Esophagus (tissue), 2 donors: Measurements from ENCODE around the gene DIAPH1. TPM values are rescaled to one million over a fixed set of nuclear protein-coding genes. Genes with fewer than 3 reads are reported as not detected.

Source experiments
- H3K27ac ChIP-seq, 2 donors: one replicate each; pipeline ENCODE4 v1.5.1; 2013; ENCODE audit warnings: low read depth in 2 of 2, mild to moderate bottlenecking in 2 of 2, inconsistent platforms in 1 of 2, low read length in 1 of 2, moderate library complexity in 1 of 2
- H3K27me3 ChIP-seq, 2 donors: one replicate each; pipeline ENCODE4 v1.6.1; 2013; ENCODE audit warnings: low read length in 2 of 2, control low read depth in 1 of 2, mild to moderate bottlenecking in 1 of 2; ENCODE audit not compliant: insufficient read depth in 2 of 2, control insufficient read depth in 1 of 2
- H3K36me3 ChIP-seq, 2 donors: one replicate each; pipeline ENCODE4 v1.6.1; 2013; ENCODE audit warnings: low read length in 1 of 2; ENCODE audit not compliant: control insufficient read depth in 2 of 2, insufficient read depth in 2 of 2
- H3K4me1 ChIP-seq, 2 donors: one replicate each; pipeline ENCODE4 v1.6.1; 2013; ENCODE audit warnings: low read length in 1 of 2; ENCODE audit not compliant: control insufficient read depth in 2 of 2, insufficient read depth in 2 of 2
- H3K4me3 ChIP-seq, 2 donors: one replicate each; pipeline ENCODE4 v1.5.1; 2013; ENCODE audit warnings: low read length in 2 of 2, mild to moderate bottlenecking in 2 of 2, low read depth in 1 of 2, moderate library complexity in 1 of 2
- H3K9me3 ChIP-seq, 2 donors: one replicate each; pipeline ENCODE4 v1.6.1; 2013; ENCODE audit warnings: mild to moderate bottlenecking in 2 of 2, low read depth in 1 of 2, low read length in 1 of 2, moderate library complexity in 1 of 2; ENCODE audit not compliant: control insufficient read depth in 2 of 2, insufficient read depth in 1 of 2
- WGBS, 2 donors: extraction: QIAGEN DNeasy Blood & Tissue Kit; methylation state at CpG; one replicate each; pipeline ENCODE4 v1.1.7; 2013; 5-methylcytosine and 5-hydroxymethylcytosine counted together
- polyA plus RNA-seq, 2 donors: library from polyadenylated mRNA; stranded (reverse); fragments of 200-250 nt; gene quantifications; one replicate each; pipeline ENCODE4 v1.2.3, GENCODE V29; 2013
- donor health status: healthy with polysubstance abuse.
- donor health status: Bipolar disorder and iron deficiency.

Gene DIAPH1
- polyA plus RNA-seq, 2 donors = 84.2 to 84.5 TPM

GRCh38 chr5:141654298-141654697 lies 35.5 kb upstream of the DIAPH1 start:
- H3K27ac ChIP-seq = no peak overlapping the region
- H3K36me3 ChIP-seq = no peaks in the 10 kb centered on the region
- no peaks in the 10 kb centered on the region for H3K27me3 ChIP-seq
- no peak overlapping the region for H3K4me3 ChIP-seq
- H3K9me3 ChIP-seq = no peaks in the 10 kb centered on the region
- peaks cover 8 to 11% of the 10 kb centered on the region in 2 donors for H3K4me1 ChIP-seq
- WGBS, 2 donors = 80 to 83% methylated on average over 2 of the region's 2 CpGs

GRCh38 chr5:141651728-141652105 lies 32.9 kb upstream of the DIAPH1 start:
- Histone ChIP-seq H3K4me1 (peaks cover 8 to 11% of the 10 kb centered on the region in 2 donors), H3K27ac (peak overlapping the region in 1 of 2 donors; percentile 43), H3K4me3 (peak overlapping the region; percentile 57 to 58), H3K9me3 (no peaks in the 10 kb centered on the region), H3K27me3 (no peaks in the 10 kb centered on the region), H3K36me3 (peaks cover 3 to 12% of the 10 kb centered on the region in 2 donors)
- 39 to 42% methylated on average over 9 of the region's 9 CpGs for WGBS, 2 donors

- H3K4me1 ChIP-seq = peaks cover 8 to 11% of the 10 kb centered on the region in 2 donors
- peaks cover 3 to 14% of the 10 kb centered on the region in 2 donors for H3K36me3 ChIP-seq
- peak within 1 kb of the TSS; percentile 57 to 58 for H3K4me3 ChIP-seq
- no peaks in the 10 kb centered on the region for H3K27me3 ChIP-seq
- 3 to 4% methylated on average over 47 to 50 of the region's 50 CpGs for WGBS, 2 donors
- H3K27ac ChIP-seq = peak within 1 kb of the TSS; percentile 43 to 65
- no peaks in the 10 kb centered on the region for H3K9me3 ChIP-seq
Measured at GRCh38 chr5:141650851-141651727, 32.3 kb upstream of the DIAPH1 start, which contains the start of gene FCHSD1. TSS of gene FCHSD1 (minus strand) at chr5:141651418. CDS start at chr5:141651368, 50 bp downstream.

- Histone ChIP-seq H3K27ac (no peak overlapping the region), H3K4me1 (peaks cover 8 to 11% of the 10 kb centered on the region in 2 donors), H3K9me3 (no peaks in the 10 kb centered on the region), H3K36me3 (peaks cover 3 to 17% of the 10 kb centered on the region in 2 donors), H3K4me3 (no peak overlapping the region), H3K27me3 (no peaks in the 10 kb centered on the region)
Measured at GRCh38 chr5:141649972-141650371, 31.2 kb upstream of the DIAPH1 start.

- peaks cover 8 to 11% of the 10 kb centered on the region in 2 donors for H3K4me1 ChIP-seq
- H3K4me3 ChIP-seq = no peak overlapping the region
- H3K36me3 ChIP-seq = peaks cover 3 to 22% of the 10 kb centered on the region in 2 donors
- no peak overlapping the region for H3K27ac ChIP-seq
- no peaks in the 10 kb centered on the region for H3K9me3 ChIP-seq
- WGBS, 2 donors = 93% methylated on average over 17 of the region's 17 CpGs
- H3K27me3 ChIP-seq = no peaks in the 10 kb centered on the region
Measured at GRCh38 chr5:141649056-141649688, 30.4 kb upstream of the DIAPH1 start.

- Histone ChIP-seq H3K4me1 (peaks cover 8 to 11% of the 10 kb centered on the region in 2 donors), H3K27me3 (no peaks in the 10 kb centered on the region), H3K9me3 (no peaks in the 10 kb centered on the region), H3K27ac (no peak overlapping the region), H3K36me3 (peaks cover 3 to 22% of the 10 kb centered on the region in 2 donors), H3K4me3 (no peak overlapping the region)
- WGBS, 2 donors = 89 to 94% methylated on average over 3 of the region's 3 CpGs
Measured at GRCh38 chr5:141647851-141648250, 29.1 kb upstream of the DIAPH1 start.

- H3K36me3 ChIP-seq = peaks cover 3 to 22% of the 10 kb centered on the region in 2 donors
- peaks cover 8 to 11% of the 10 kb centered on the region in 2 donors for H3K4me1 ChIP-seq
- H3K27me3 ChIP-seq = no peaks in the 10 kb centered on the region
- no peak overlapping the region for H3K27ac ChIP-seq
- WGBS, 2 donors = 93 to 96% methylated on average over 5 of the region's 5 CpGs
- no peak overlapping the region for H3K4me3 ChIP-seq
- no peaks in the 10 kb centered on the region for H3K9me3 ChIP-seq
Measured at GRCh38 chr5:141647242-141647641, 28.4 kb upstream of the DIAPH1 start.

- WGBS, 2 donors = 86 to 92% methylated on average over 6 of the region's 6 CpGs
- no peaks in the 10 kb centered on the region for H3K9me3 ChIP-seq
- no peak overlapping the region for H3K4me3 ChIP-seq
- H3K4me1 ChIP-seq = peaks cover 3 to 9% of the 10 kb centered on the region in 2 donors
- H3K27ac ChIP-seq = no peak overlapping the region
- peaks cover 3 to 22% of the 10 kb centered on the region in 2 donors for H3K36me3 ChIP-seq
- H3K27me3 ChIP-seq = no peaks in the 10 kb centered on the region
Measured at GRCh38 chr5:141646026-141646425, 27.2 kb upstream of the DIAPH1 start.

- Histone ChIP-seq H3K9me3 (no peaks in the 10 kb centered on the region), H3K4me3 (no peak overlapping the region), H3K4me1 (peaks cover 0 to 8% of the 10 kb centered on the region in 2 donors), H3K36me3 (peaks cover 0 to 15% of the 10 kb centered on the region in 2 donors), H3K27me3 (no peaks in the 10 kb centered on the region), H3K27ac (no peak overlapping the region)
- WGBS, 2 donors = 85 to 91% methylated on average over 2 of the region's 2 CpGs
Measured at GRCh38 chr5:141641634-141642267, 23.0 kb upstream of the DIAPH1 start.
